ENCODE results near the gene RNGTT. TPM values are rescaled to one million over a fixed set of nuclear protein-coding genes. Genes with fewer than 3 reads are reported as not detected.

RNGTT gene
- total RNA-seq, 1 donor from 2014 or later, result 14.4 TPM

DNA sequence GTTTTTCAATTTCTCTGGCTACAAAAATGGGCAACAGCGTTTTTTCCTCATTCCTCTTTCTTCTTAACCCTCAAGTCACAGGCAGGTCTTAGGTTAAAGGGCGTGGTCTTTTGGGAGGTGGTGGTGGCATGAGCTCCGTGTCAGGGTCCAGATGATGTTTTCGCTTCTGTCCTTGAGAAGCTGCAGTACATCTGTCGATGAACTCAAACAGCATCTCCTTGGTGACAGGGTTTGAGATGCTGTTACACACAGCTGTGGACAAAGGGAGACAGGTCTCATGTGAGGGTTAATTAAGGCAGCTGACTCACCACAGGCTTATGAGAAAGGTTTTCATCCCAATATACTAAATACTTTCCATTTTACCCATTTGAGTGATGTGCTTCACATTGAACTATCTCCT, 350.8 kb downstream of the RNGTT start:
- TF ChIP-seq, protein P1, sequence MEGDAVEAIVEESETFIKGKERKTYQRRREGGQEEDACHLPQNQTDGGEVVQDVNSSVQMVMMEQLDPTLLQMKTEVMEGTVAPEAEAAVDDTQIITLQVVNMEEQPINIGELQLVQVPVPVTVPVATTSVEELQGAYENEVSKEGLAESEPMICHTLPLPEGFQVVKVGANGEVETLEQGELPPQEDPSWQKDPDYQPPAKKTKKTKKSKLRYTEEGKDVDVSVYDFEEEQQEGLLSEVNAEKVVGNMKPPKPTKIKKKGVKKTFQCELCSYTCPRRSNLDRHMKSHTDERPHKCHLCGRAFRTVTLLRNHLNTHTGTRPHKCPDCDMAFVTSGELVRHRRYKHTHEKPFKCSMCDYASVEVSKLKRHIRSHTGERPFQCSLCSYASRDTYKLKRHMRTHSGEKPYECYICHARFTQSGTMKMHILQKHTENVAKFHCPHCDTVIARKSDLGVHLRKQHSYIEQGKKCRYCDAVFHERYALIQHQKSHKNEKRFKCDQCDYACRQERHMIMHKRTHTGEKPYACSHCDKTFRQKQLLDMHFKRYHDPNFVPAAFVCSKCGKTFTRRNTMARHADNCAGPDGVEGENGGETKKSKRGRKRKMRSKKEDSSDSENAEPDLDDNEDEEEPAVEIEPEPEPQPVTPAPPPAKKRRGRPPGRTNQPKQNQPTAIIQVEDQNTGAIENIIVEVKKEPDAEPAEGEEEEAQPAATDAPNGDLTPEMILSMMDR (IDR thresholded peaks at IDR 0.05; ENCODE audit: insufficient read depth, low read length, poor library complexity, severe bottlenecking), result no peak
- DNase-seq (ENCODE audit: low read depth), result no peak
- Histone ChIP-seq H3K27me3 (ENCODE audit: control insufficient read depth, insufficient read depth, low read length) (no peaks in the 10 kb centered on the region), H3K36me3 (ENCODE audit: control insufficient read depth, insufficient read depth, low read length) (no peaks in the 10 kb centered on the region), H3K4me3 (ENCODE audit: low read depth, low read length) (no peak overlapping the region)

DNA sequence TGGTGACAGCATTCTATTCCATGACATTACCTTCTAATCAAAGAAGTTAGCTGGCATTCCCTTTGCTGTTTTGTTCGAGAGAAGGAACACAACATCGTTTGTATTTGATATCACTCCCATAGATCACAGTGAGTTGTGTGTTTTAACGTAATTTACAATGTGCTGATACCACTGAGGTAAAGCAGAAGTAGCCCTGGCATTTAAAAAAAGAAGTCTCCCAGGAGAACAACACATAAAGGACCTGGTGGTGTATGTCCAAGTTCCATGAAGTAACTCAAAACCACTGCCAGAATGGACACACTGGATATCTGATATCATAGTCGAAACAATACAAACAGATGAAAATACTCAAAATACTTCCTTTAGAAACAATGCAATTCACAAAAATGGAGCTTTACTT, 351.7 kb downstream of the RNGTT start:
- no peak for DNase-seq (ENCODE audit: low read depth)
- TF ChIP-seq, protein P1 (IDR thresholded peaks at IDR 0.05; ENCODE audit: insufficient read depth, low read length, poor library complexity, severe bottlenecking), result no peak
- H3K36me3 ChIP-seq (ENCODE audit: control insufficient read depth, insufficient read depth, low read length), result no peaks in the 10 kb centered on the region
- H3K27me3 ChIP-seq (ENCODE audit: control insufficient read depth, insufficient read depth, low read length), result no peaks in the 10 kb centered on the region
- no peak overlapping the region for H3K4me3 ChIP-seq (ENCODE audit: low read depth, low read length)

DNA sequence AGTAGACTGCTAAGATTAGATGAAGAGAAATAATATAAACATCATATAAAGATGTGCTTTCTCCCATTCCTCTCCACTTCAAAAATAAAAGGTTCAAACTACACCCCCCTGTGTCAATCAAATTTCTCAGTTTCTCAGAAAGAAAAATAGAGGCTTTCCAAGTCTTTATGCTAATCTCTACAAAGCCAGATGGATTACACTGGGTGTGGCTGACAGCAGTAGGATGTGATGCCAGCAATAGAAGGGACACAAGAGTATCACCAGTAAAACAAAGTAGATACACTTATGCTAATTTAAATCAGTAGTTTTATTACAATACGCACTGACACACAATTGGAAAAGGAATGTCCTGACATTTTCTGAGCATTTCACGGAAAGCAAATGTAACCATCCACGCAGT, 353.4 kb downstream of the RNGTT start:
- no peaks in the 10 kb centered on the region for H3K36me3 ChIP-seq (ENCODE audit: control insufficient read depth, insufficient read depth, low read length)
- no peak for DNase-seq (ENCODE audit: low read depth)
- TF ChIP-seq, protein P1 (IDR thresholded peaks at IDR 0.05; ENCODE audit: insufficient read depth, low read length, poor library complexity, severe bottlenecking), result no peak

DNA sequence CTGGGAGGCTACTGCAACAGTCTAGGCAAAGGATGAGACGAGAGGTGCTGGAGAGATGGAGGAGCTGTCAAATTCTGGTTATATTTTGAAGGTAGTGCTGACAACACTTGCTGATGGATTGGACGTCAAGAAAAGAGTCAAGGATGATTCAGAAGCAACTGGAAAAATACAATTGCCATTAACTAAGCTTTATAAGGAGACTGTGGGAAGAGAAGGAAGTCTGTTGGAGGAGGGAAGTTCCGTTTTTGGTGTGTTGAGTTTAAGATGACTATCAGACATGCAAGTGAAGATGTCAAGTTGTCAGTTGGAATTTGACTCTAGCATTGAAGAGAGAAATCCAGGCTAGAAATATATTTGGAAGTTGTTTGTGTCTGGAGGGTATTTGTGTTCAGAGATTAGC, 358.1 kb downstream of the RNGTT start:
- Histone ChIP-seq H3K27me3 (ENCODE audit: control insufficient read depth, insufficient read depth, low read length) (no peaks in the 10 kb centered on the region), H3K4me3 (ENCODE audit: low read depth, low read length) (no peak overlapping the region), H3K36me3 (ENCODE audit: control insufficient read depth, insufficient read depth, low read length) (no peaks in the 10 kb centered on the region)
- no peak for DNase-seq (ENCODE audit: low read depth)
- TF ChIP-seq, protein P1 (IDR thresholded peaks at IDR 0.05; ENCODE audit: insufficient read depth, low read length, poor library complexity, severe bottlenecking), result no peak

More for the DNA sequence above, 353.4 kb downstream of the RNGTT start:
- Histone ChIP-seq H3K27me3 (ENCODE audit: control insufficient read depth, insufficient read depth, low read length) (no peaks in the 10 kb centered on the region), H3K4me3 (ENCODE audit: low read depth, low read length) (no peak overlapping the region)

DNA sequence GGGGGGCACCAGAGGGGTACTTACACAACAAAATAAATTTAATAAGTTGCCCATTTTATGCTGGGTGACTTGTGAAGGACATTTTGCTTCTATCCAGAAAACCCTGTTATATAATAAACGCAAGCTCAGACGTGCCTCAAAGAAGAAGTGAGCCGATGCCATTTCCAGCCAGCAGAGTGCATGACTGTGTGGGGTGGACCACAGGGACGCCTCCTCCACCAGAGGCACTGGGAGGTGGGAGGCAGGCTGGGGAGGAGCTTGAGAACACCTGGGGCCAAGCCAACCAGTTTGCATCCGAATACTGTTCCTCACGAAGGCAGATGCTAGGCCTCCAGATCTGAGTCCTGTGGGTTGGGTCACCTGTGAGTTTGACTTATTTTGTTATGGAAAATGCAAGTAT, 363.8 kb downstream of the RNGTT start:
- Histone ChIP-seq H3K36me3 (ENCODE audit: control insufficient read depth, insufficient read depth, low read length) (no peaks in the 10 kb centered on the region), H3K27me3 (ENCODE audit: control insufficient read depth, insufficient read depth, low read length) (no peaks in the 10 kb centered on the region), H3K4me3 (ENCODE audit: low read depth, low read length) (no peak overlapping the region)
- DNase-seq (ENCODE audit: low read depth), result no peak
- TF ChIP-seq, protein P1 (IDR thresholded peaks at IDR 0.05; ENCODE audit: insufficient read depth, low read length, poor library complexity, severe bottlenecking), result no peak

DNA sequence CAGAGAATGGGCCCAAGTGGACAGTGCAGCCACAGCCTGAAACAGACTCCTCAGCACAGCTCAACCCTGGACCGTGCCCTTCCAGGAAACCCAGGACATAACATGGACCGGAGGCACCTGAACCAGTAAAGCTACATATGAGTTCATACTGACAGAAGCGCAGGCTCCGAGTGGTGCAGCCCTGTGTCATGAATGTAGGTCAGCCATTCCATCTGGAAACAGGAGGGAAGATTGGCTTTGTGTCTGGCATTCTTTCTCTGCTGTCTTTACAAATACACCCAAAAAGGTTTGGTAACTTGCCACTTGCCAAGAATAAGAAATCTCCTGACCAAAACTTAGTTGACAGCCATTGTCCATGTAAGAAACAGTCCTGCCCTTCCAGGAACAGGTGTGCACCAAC, 366.6 kb downstream of the RNGTT start:
- Histone ChIP-seq H3K4me3 (ENCODE audit: low read depth, low read length) (no peak overlapping the region), H3K36me3 (ENCODE audit: control insufficient read depth, insufficient read depth, low read length) (no peaks in the 10 kb centered on the region), H3K27me3 (ENCODE audit: control insufficient read depth, insufficient read depth, low read length) (no peaks in the 10 kb centered on the region)
- DNase-seq (ENCODE audit: low read depth), result no peak
- TF ChIP-seq, protein P1 (IDR thresholded peaks at IDR 0.05; ENCODE audit: insufficient read depth, low read length, poor library complexity, severe bottlenecking), result no peak
